Measurements from ENCODE around the gene ZFPM1.

Gene ZFPM1

GRCh38 chr16:88548131-88548874 lies 95.2 kb downstream of the ZFPM1 start:
- DNase-seq: no peak

- DNase-seq: no peak
Measured at GRCh38 chr16:88548985-88549384, 95.9 kb downstream of the ZFPM1 start.

GRCh38 chr16:88549671-88550245 lies 96.7 kb downstream of the ZFPM1 start:
- no peak for DNase-seq

GRCh38 chr16:88550246-88550661 lies 97.2 kb downstream of the ZFPM1 start:
- no peak for DNase-seq

GRCh38 chr16:88552166-88552565 lies 99.1 kb downstream of the ZFPM1 start:
- no peak for DNase-seq

GRCh38 chr16:88552815-88553214 lies 99.7 kb downstream of the ZFPM1 start:
- DNase-seq: no peak

GRCh38 chr16:88553739-88554138 lies 100.7 kb downstream of the ZFPM1 start:
- no peak for DNase-seq

- DNase-seq: no peak
Measured at GRCh38 chr16:88554711-88555264, 101.7 kb downstream of the ZFPM1 start.

GRCh38 chr16:88556294-88556988 lies 103.4 kb downstream of the ZFPM1 start:
- no peak for DNase-seq

- no peak for DNase-seq
Measured at GRCh38 chr16:88558457-88559442, 105.7 kb downstream of the ZFPM1 start.

- no peak for DNase-seq
Measured at GRCh38 chr16:88560714-88561484, 107.8 kb downstream of the ZFPM1 start.

GRCh38 chr16:88561485-88562359 lies 108.6 kb downstream of the ZFPM1 start:
- DNase-seq: peak; percentile 38

- DNase-seq: no peak
Measured at GRCh38 chr16:88566158-88566557, 113.1 kb downstream of the ZFPM1 start.

- no peak for DNase-seq
Measured at GRCh38 chr16:88568710-88569613, 115.9 kb downstream of the ZFPM1 start.

GRCh38 chr16:88569614-88569984 lies 116.5 kb downstream of the ZFPM1 start:
- DNase-seq: no peak

GRCh38 chr16:88569985-88570690 lies 117.1 kb downstream of the ZFPM1 start, which contains the start of gene ZC3H18:
Gene ZC3H18 (plus strand): TSS chr16:88570403. CDS start chr16:88577124, 6,721 bp downstream.
- peak; percentile 96 for DNase-seq

- DNase-seq: peak; percentile 21
Measured at GRCh38 chr16:88570691-88571092, 117.6 kb downstream of the ZFPM1 start.

- no peak for DNase-seq
Measured at GRCh38 chr16:88575251-88575650, 122.2 kb downstream of the ZFPM1 start.

GRCh38 chr16:88576307-88576706 lies 123.2 kb downstream of the ZFPM1 start:
- no peak for DNase-seq

Measured in effector CD8-positive, alpha-beta T cell (primary cell).